GM21786 (cell line): ENCODE data around the gene CFAP77.
"Not testable (repeated sequence)": the region's sequence is repeated elsewhere in the genome, so short reads cannot be mapped to it uniquely, and the experiment has no call there.

Experiments
- ATAC-seq: cut with Tn5 transposase; IDR thresholded peaks from one replicate; pipeline ENCODE4 v1.9.1; 2021; ENCODE audit not compliant: unreplicated experiment

The CFAP77 gene

GRCh38 chr9:132409828-132410528 lies at the start of gene CFAP77:
CFAP77 (plus strand) TSS chr9:132410211; CDS start chr9:132410272, 61 bp downstream.
- ATAC-seq: no peak

- ATAC-seq: no peak
Measured at GRCh38 chr9:132364068-132364467, 45.9 kb upstream of the CFAP77 start.

GRCh38 chr9:132365986-132366385 lies 44.0 kb upstream of the CFAP77 start:
- ATAC-seq: no peak

- ATAC-seq: no peak
Measured at GRCh38 chr9:132366481-132366880, 43.5 kb upstream of the CFAP77 start.

GRCh38 chr9:132367613-132368313 lies 42.2 kb upstream of the CFAP77 start:
- no peak for ATAC-seq

GRCh38 chr9:132369421-132369820 lies 40.6 kb upstream of the CFAP77 start:
- ATAC-seq: no peak

- ATAC-seq: no peak
Measured at GRCh38 chr9:132370592-132370991, 39.4 kb upstream of the CFAP77 start.

GRCh38 chr9:132372177-132373095 lies 37.6 kb upstream of the CFAP77 start:
- ATAC-seq: no peak

GRCh38 chr9:132377769-132378168 lies 32.2 kb upstream of the CFAP77 start:
- ATAC-seq: not testable (repeated sequence)

- not testable (repeated sequence) for ATAC-seq
Measured at GRCh38 chr9:132378416-132378815, 31.6 kb upstream of the CFAP77 start.

- ATAC-seq: peak; percentile 78
Measured at GRCh38 chr9:132381966-132382541, 28.0 kb upstream of the CFAP77 start.

- ATAC-seq: no peak
Measured at GRCh38 chr9:132383462-132383883, 26.5 kb upstream of the CFAP77 start.

- ATAC-seq: no peak
Measured at GRCh38 chr9:132384376-132384775, 25.6 kb upstream of the CFAP77 start.

- no peak for ATAC-seq
Measured at GRCh38 chr9:132387133-132387532, 22.9 kb upstream of the CFAP77 start.

- no peak for ATAC-seq
Measured at GRCh38 chr9:132390966-132391365, 19.0 kb upstream of the CFAP77 start.

- no peak for ATAC-seq
Measured at GRCh38 chr9:132391449-132391848, 18.6 kb upstream of the CFAP77 start.

- no peak for ATAC-seq
Measured at GRCh38 chr9:132395560-132395959, 14.5 kb upstream of the CFAP77 start.

- no peak for ATAC-seq
Measured at GRCh38 chr9:132401824-132402223, 8.2 kb upstream of the CFAP77 start.

GRCh38 chr9:132404228-132404881 lies 5.7 kb upstream of the CFAP77 start:
- ATAC-seq: no peak

- peak; percentile 86 for ATAC-seq
Measured at GRCh38 chr9:132406554-132407122, 3.4 kb upstream of the CFAP77 start, which contains the start of gene TTF1. TTF1 (minus strand) TSS chr9:132406840; CDS start chr9:132402821, 4,019 bp downstream.
